ELF-1 (cell line): ENCODE measurements around the gene ZNF862.
A peak's percentile ranks its signal among the peaks of the same experiment; 100 is the strongest.

Experiments
- DNase-seq: peaks from one replicate; pipeline ENCODE4 v3.0.0-alpha.2; 2016; ENCODE audit warnings: low read depth, low spot score

ZNF862 gene

DNA sequence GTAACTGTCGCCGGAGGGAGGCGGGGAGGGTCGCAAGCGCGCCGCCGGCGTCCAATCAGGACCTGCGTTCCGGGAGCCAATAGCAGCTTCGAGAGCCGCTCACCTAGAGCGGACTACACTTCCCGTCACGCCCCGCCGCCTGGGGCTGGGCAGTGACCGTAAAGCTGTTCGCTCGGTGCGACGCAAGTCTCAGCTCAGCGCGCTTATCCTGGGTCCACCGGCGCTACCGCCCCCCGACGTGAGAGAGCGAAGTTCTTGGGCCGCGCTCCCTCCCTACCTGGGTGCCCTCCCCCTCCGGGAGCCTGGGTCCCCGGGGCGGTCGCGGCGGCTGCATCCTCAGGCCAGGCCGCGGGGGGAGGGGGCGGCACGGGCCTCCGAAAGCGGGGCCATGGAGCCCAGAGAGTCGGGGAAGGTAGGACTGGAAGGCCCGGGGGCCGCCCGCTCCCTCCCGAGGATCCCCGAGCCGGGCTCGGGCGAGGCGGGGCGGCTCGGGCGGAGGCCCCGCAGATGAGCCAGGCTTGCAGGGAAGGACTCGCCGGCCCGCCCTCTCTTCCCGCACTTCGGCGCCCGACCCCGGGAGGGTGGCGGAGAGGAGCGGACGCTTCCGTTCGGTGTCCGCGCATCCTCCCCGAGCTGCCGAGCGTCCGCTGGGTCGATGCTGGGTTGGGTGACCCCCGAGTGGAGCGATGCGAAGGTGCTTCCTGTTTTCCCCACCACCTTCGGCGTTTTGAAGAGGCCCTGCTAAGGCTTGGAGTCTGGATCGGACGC, at the start of gene ZNF862:
Gene ZNF862, plus strand, starts transcription at position 152 of the 768 bp plus-strand sequence. Its CDS starts 237 bp downstream, at position 389.
- DNase-seq, result peak; percentile 99

- no peak for DNase-seq
Observed at GRCh38 chr7:149789101-149789500, 49.1 kb upstream of the ZNF862 start.

DNA sequence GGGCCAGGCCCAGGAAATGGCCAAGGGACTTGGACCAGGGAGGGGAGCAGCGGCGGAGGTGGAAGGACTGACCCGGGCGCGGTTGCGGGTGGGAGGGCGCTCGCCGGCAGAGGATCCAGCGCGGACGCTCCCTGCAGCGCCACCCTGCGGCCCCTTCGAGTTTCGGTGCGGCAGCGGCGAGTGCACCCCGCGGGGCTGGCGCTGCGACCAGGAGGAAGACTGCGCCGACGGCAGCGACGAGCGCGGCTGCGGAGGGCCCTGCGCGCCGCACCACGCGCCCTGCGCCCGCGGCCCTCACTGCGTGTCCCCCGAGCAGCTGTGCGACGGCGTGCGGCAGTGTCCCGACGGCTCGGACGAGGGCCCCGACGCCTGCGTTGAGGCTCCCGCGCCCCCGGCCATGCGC, 48.0 kb upstream of the ZNF862 start:
- peak; percentile 65 for DNase-seq

GRCh38 chr7:149790754-149791360, 47.3 kb upstream of the ZNF862 start:
- DNase-seq, result no peak

DNA sequence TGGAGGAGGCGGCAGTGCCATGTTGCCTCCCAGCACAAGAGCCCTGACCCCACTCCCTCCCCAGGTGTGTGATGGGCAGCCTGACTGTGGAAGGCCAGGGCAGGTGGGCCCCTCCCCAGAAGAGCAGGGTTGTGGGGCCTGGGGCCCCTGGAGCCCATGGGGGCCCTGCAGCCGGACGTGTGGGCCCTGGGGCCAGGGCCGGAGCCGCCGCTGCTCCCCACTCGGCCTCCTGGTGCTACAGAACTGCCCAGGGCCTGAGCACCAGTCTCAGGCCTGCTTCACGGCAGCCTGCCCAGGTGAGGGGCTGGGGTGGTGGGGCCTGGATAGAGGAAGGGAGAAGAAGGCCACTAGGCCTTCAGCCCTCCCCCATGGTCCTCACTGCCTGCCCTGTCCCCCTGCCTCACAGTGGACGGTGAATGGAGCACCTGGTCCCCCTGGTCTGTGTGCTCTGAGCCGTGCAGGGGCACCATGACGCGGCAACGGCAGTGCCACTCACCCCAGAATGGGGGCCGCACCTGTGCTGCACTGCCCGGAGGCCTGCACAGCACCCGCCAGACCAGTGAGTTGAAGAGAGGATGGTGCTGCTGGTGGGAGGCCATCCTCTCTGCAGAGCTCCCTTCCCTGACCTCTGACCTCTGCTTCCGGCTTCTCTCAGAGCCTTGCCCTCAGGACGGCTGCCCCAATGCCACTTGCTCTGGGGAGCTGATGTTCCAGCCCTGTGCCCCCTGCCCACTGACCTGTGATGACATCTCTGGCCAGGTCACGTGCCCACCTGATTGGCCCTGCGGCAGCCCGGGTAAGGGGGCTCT, 46.6 kb upstream of the ZNF862 start:
- no peak for DNase-seq

- no peak for DNase-seq
Observed at GRCh38 chr7:149792220-149792595, 46.0 kb upstream of the ZNF862 start.

DNA sequence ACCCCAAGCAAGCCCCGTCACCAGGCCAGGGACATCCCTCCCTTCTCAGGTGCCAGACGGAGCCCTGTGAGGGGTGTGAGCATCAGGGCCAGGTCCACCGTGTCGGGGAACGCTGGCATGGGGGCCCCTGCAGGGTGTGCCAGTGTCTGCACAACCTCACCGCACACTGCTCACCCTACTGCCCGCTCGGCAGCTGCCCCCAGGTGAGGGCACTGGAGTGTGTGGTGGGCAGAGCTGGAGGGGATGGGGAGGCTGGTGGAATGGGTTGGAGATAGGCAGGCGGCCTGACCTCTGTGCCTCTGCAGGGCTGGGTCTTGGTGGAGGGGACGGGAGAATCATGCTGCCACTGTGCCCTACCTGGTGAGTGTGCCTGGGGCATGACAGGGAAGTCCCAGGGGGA, 44.9 kb upstream of the ZNF862 start:
- DNase-seq, result no peak

GRCh38 chr7:149794661-149795060, 43.5 kb upstream of the ZNF862 start:
- DNase-seq, result peak; percentile 50

DNA sequence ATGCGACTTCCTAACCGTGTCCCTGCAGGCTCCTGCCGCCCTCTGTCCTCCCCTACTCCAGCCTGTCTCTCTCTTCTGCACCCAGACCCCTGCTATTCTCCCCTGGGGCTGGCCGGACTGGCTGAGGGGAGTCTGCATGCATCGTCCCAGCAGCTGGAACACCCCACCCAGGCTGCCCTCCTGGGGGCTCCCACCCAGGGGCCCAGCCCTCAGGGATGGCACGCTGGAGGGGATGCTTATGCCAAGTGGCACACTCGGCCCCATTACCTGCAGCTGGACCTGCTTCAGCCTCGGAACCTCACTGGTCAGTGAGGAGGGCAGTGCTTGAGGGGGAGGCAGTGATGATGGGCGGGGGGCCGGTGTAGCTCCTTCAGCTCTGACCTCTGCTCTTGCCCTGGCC, 43.0 kb upstream of the ZNF862 start:
- no peak for DNase-seq

GRCh38 chr7:149796287-149796860, 41.8 kb upstream of the ZNF862 start:
- DNase-seq, result no peak

- DNase-seq, result no peak
Observed at GRCh38 chr7:149797771-149798170, 40.4 kb upstream of the ZNF862 start.

- DNase-seq, result peak; percentile 46
Observed at GRCh38 chr7:149799397-149800168, 38.6 kb upstream of the ZNF862 start.

GRCh38 chr7:149800169-149800555, 38.0 kb upstream of the ZNF862 start:
- DNase-seq, result no peak

DNA sequence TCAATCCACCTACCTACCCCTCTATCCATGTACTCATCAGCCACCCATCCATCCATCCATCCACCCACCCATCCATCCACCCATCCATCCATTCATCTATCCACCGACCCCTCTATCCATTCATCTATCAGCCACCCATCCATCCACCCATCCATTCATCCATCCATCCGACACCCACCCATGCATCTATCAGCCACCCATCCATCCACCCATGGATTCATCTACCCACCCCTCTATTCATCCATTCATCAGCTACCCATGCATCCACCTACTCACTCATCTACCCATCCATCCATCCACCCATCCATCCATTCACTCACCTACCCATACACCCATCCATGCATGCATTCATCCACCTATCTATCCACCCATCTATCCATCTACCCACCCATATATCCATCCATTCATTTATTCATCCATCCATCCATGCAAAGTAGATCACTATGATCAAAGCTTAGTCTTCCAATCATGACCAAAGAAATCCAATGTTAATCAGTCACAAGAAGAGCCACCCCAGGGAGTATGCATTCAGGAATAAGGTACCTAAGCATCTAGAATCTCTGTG, 37.1 kb upstream of the ZNF862 start:
- DNase-seq, result no peak

GRCh38 chr7:149801816-149802215, 36.4 kb upstream of the ZNF862 start:
- DNase-seq, result no peak

- no peak for DNase-seq
Observed at GRCh38 chr7:149802966-149803365, 35.2 kb upstream of the ZNF862 start.

DNA sequence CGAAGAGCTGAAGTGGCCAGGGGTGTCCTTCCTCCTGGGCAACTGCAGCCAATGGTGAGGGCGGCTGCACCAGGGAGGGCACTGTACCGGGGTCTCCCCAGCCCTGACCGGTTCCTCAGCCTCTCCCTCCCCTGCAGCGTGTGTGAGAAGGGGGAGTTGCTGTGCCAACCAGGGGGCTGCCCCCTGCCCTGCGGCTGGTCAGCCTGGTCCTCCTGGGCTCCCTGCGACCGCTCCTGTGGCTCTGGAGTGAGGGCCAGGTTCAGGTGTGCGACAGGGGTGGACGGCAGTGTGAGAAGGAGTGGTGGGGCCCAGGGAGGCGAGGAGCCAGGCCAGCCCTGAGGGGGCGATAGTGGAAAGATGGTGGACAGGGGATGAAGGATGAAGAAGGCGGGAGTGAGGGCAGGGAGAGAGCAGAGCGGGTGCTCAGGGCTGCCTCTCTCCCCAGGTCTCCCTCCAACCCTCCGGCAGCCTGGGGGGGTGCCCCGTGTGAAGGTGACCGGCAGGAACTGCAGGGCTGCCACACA, 34.6 kb upstream of the ZNF862 start:
- no peak for DNase-seq

- DNase-seq, result no peak
Observed at GRCh38 chr7:149804106-149804505, 34.1 kb upstream of the ZNF862 start.

DNA sequence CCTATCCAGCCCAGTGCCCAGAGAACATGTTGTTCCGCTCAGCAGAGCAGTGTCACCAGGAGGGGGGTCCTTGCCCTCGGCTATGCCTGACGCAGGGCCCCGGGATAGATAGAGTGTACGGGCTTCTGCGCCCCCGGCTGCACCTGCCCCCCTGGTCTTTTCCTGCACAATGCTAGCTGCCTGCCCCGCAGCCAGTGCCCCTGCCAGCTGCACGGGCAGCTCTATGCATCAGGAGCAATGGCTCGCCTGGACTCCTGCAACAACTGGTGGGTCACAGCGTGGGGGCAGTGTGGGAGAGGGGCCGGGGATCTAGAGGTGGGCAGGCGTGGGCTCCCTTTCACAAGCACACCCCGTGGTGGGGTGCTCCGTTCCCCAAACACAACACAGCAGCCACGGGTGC, 31.4 kb upstream of the ZNF862 start:
- DNase-seq, result no peak

DNA sequence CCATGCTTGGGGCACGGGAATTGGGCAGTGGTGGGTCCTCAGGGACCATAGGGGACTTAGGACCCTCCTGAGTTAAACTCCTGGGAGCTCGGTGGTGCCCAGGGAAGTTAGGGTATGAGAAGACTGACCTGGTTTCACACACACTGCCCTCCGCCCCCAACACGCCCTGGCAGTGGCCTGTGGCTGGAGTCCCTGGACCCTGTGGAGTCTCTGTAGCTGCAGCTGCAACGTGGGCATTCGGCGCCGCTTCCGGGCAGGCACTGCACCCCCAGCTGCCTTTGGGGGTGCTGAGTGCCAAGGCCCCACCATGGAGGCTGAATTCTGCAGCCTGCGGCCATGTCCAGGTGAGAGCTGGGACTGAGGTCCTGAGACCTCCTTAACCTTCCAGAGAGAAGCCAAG, 29.9 kb upstream of the ZNF862 start:
- DNase-seq, result no peak

DNA sequence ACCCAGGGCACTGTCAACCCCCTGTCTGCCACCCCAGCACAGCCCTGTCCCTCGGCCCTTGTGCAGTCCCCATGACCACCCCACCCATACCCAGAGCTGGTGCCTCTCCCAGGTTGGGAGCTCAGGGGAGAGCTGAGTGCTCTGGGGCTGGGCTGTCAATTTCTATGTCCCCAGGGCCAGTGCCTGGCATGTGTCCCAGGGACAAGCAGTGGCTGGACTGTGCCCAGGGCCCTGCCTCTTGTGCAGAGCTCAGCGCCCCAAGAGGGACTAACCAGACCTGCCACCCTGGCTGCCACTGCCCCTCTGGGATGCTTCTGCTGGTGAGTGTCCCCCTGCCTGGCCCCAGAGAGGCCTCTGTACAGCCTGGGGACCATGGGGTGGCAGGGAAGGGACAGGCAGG, 29.0 kb upstream of the ZNF862 start:
- DNase-seq, result no peak
